Testis (tissue), 3 donors: ENCODE results near the gene NTM. TPM values are rescaled to one million over a fixed set of nuclear protein-coding genes. Genes with fewer than 3 reads are reported as not detected.

Source experiments
- DNase-seq: peaks from one replicate; pipeline ENCODE4 v3.0.0-alpha.2; 2019
- H3K27ac ChIP-seq, 2 donors: fragments of 200-600 bp; sonication (generic); one replicate each; pipeline ENCODE4 v1.5.1; 2019
- H3K27me3 ChIP-seq: fragments of 200-600 bp; sonication (generic); one replicate; pipeline ENCODE4 v1.5.1; 2019
- H3K36me3 ChIP-seq: fragments of 200-600 bp; sonication (generic); one replicate; pipeline ENCODE4 v1.5.1; 2017; ENCODE audit warnings: low read depth; ENCODE audit errors: missing control alignments
- H3K4me1 ChIP-seq: fragments of 200-600 bp; sonication (generic); one replicate; pipeline ENCODE4 v1.5.1; 2019
- H3K4me3 ChIP-seq, 2 donors: fragments of 200-600 bp; sonication (generic); one replicate each; pipeline ENCODE4 v1.5.1; 2017 to 2019
- H3K9me3 ChIP-seq: fragments of 200-600 bp; sonication (generic); one replicate; pipeline ENCODE4 v1.5.1; 2017
- POLR2A ChIP-seq: fragments of 450-650 bp; IDR thresholded peaks from one replicate; pipeline ENCODE4 v1.6.1; 2017; ENCODE audit warnings: antibody characterized with exemption, mild to moderate bottlenecking, moderate library complexity
- WGBS, 2 donors: methylation state at CpG; one replicate each; pipeline ENCODE4 v1.1.5; 2018; 5-methylcytosine and 5-hydroxymethylcytosine counted together
- intact Hi-C: fragments of 100-400 bp; cut with DNase I; formaldehyde crosslinking; loops from one replicate; pipeline ENCODE4 v1.15.1; 2023; ENCODE audit warnings: low total_unique reads
- polyA plus RNA-seq: library from polyadenylated mRNA; stranded (reverse); fragments of 350-450 nt; fragmentation: Illumina TruSeq; extraction: RNeasy Lipid Tissue Mini Kit (QIAGEN cat#74804); gene quantifications from one replicate; pipeline ENCODE4 v1.2.3, GENCODE V29; 2014; ENCODE audit warnings: low read depth, low replicate concordance; ENCODE audit not compliant: insufficient read depth
- total RNA-seq, 2 donors: library from RNA; depleted of rRNA; stranded (reverse); fragments of >200 nt; gene quantifications; one replicate each; pipeline ENCODE4 v1.2.3, GENCODE V29; 2016
- TF ChIP-seq, protein P1 (sequence below), 3 experiments: fragments of 450-650 bp in 2 of 3; fragments of 200-600 bp in 1 of 3; sonication (generic) in 1 of 3; IDR thresholded peaks; one replicate each; pipeline ENCODE4 v1.5.1; 2016 to 2019; ENCODE audit warnings: antibody characterized with exemption in 3 of 3, mild to moderate bottlenecking in 2 of 3, moderate library complexity in 1 of 3

NTM gene
- total and polyA plus RNA-seq, 3 donors from 2014 or later: 1.7 to 4.5 (median 1.8) TPM

DNA sequence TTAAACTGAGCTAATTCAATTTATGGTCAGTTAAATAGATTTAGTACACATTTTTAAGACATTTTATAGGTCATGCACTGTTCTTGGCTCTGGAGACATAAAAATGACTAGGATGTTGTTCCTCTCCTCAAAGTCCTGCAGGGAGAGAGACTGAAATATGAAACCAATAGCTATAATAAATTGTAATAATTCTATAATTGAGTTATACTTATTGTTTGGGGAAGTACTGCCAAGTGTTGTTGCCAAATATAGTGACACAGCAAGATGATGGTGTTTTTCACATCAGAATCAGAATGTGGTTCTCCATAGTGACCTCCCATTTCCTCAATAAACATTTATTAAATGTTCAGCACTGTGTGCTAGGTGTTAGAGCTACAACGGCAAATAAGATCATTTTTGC is 470.6 kb downstream of the NTM start:
- intact Hi-C loops: no loop called here

DNA sequence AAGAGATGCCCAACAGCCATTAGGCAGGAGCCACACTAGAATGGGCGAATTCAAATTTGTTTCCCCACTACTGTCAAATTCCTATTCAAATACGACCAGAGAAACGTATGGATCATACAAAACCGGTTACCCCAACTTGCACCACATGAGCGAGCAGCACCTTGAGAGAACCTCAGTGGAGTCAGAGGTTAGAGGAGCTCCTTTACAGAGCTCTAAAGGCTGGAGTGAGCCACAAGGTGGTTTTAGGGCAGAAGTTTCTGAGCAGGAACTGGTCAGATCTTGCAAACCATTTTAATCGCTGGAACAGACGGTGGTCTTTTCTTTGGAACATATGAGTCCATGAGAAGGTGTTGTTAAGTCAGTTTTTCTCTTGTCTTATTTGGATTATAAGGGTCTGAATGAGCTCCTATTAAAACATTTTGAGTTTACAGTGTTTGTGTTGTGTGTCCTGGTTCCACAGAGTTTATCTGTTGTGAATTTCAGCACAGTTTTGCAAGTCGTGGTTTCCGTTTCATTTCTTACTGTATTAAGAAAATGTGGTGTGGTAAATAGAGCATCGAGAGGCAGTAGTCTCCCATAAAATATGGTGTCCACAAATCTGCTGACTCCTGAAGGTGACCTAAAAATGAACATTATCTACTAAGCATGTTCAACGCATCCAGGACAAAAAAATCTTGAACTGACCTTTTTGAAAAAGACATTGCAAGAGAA is 471.7 kb downstream of the NTM start:
- TF ChIP-seq POLR2A: no peak
- TF ChIP-seq, protein P1, sequence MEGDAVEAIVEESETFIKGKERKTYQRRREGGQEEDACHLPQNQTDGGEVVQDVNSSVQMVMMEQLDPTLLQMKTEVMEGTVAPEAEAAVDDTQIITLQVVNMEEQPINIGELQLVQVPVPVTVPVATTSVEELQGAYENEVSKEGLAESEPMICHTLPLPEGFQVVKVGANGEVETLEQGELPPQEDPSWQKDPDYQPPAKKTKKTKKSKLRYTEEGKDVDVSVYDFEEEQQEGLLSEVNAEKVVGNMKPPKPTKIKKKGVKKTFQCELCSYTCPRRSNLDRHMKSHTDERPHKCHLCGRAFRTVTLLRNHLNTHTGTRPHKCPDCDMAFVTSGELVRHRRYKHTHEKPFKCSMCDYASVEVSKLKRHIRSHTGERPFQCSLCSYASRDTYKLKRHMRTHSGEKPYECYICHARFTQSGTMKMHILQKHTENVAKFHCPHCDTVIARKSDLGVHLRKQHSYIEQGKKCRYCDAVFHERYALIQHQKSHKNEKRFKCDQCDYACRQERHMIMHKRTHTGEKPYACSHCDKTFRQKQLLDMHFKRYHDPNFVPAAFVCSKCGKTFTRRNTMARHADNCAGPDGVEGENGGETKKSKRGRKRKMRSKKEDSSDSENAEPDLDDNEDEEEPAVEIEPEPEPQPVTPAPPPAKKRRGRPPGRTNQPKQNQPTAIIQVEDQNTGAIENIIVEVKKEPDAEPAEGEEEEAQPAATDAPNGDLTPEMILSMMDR (IDR thresholded peaks at IDR 0.05): no peak
- Histone ChIP-seq H3K27ac (no peak overlapping the region), H3K27me3 (no peaks in the 10 kb centered on the region), H3K4me3 (no peak overlapping the region), H3K9me3 (no peaks in the 10 kb centered on the region), H3K4me1 (no peaks in the 10 kb centered on the region), H3K36me3 (no peaks in the 10 kb centered on the region)
- WGBS, 2 donors: 88 to 89% methylated on average over 11 of the region's 11 CpGs
- no peak for DNase-seq
- intact Hi-C loops: no loop called here

More for the DNA sequence above, 470.6 kb downstream of the NTM start:
- no peaks in the 10 kb centered on the region for H3K9me3 ChIP-seq
- DNase-seq: no peak
- H3K27me3 ChIP-seq: no peaks in the 10 kb centered on the region
- no peaks in the 10 kb centered on the region for H3K36me3 ChIP-seq
- 46 to 59% methylated on average over 1 of the region's 1 CpG for WGBS, 2 donors
- TF ChIP-seq, protein P1 (IDR thresholded peaks at IDR 0.05): no peak
- TF ChIP-seq POLR2A: no peak
- H3K4me3 ChIP-seq: no peak overlapping the region
- no peaks in the 10 kb centered on the region for H3K4me1 ChIP-seq
- H3K27ac ChIP-seq: no peak overlapping the region

DNA sequence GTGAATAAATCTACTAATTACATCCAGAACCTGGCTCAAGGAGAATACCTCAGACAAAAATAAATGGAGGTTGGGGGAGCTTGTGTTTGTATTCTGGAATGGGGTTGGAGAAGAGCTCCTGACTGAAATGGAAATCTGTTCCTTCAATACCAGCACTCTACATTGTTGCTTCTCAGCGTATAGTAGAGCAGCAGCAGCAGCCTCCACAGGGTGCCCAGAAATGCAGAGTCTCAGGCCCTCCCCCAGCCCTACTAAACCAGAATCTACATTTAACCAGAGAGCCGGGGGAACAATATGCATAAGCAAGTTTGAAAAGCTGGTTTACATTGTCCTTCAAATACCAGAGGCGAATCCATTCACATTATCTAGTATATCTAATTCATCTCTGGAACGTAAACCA is 474.8 kb downstream of the NTM start:
- Histone ChIP-seq H3K36me3 (no peaks in the 10 kb centered on the region), H3K4me1 (no peaks in the 10 kb centered on the region), H3K9me3 (no peaks in the 10 kb centered on the region), H3K4me3 (no peak overlapping the region), H3K27ac (no peak overlapping the region), H3K27me3 (no peaks in the 10 kb centered on the region)
- intact Hi-C loops: no loop called here
- no peak for DNase-seq
- 63 to 73% methylated on average over 4 of the region's 4 CpGs for WGBS, 2 donors
- no peak for TF ChIP-seq POLR2A
- TF ChIP-seq, protein P1 (IDR thresholded peaks at IDR 0.05): no peak

DNA sequence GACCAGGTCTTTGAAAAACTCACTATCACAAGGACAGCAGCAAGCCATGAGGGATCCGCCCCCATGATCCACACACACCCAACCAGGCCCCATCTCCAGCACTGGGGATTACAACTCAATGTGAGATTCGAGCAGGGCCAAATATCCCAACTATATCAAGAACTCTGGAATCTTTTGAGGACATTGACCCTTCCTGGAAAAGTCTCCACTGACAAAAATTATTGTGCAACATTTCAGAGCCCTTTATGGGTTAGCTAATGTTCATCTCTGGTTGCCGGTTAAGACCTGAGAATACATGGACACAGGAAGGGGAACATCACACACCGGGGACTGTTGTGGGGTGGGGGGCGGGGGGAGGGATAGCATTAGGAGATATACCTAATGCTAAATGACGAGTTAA is 479.1 kb downstream of the NTM start:
- no peak for DNase-seq
- 85 to 92% methylated on average over 6 of the region's 6 CpGs for WGBS, 2 donors
- intact Hi-C loops: no loop called here

More for the DNA sequence above, 479.1 kb downstream of the NTM start:
- Histone ChIP-seq H3K27me3 (no peaks in the 10 kb centered on the region), H3K36me3 (no peaks in the 10 kb centered on the region), H3K4me1 (no peaks in the 10 kb centered on the region), H3K4me3 (no peak overlapping the region), H3K9me3 (no peaks in the 10 kb centered on the region), H3K27ac (no peak overlapping the region)
- TF ChIP-seq, protein P1 (IDR thresholded peaks at IDR 0.05): no peak
- no peak for TF ChIP-seq POLR2A
